Type B pancreatic cell (in vitro differentiated cells): Measurements from ENCODE around the gene USE1. TPM values are rescaled to one million over a fixed set of nuclear protein-coding genes. Genes with fewer than 3 reads are reported as not detected.

Experiments
- DNase-seq: peaks from one replicate; pipeline ENCODE4 v3.0.0; 2021; ENCODE audit warnings: mixed read lengths; ENCODE audit not compliant: unreplicated experiment; ENCODE audit errors: extremely low spot score
- H3K27ac Mint-ChIP-seq: 2 replicates; pipeline ENCODE4 v1.8.0; 2021; ENCODE audit warnings: mild to moderate bottlenecking, mixed read lengths
- H3K27me3 Mint-ChIP-seq: 2 replicates; pipeline ENCODE4 v1.8.0; 2021; ENCODE audit warnings: mixed read lengths
- H3K36me3 Mint-ChIP-seq: 2 replicates; pipeline ENCODE4 v1.8.0; 2021; ENCODE audit warnings: mixed read lengths
- H3K4me1 Mint-ChIP-seq: one replicate; pipeline ENCODE4 v1.8.0; 2021; ENCODE audit warnings: mixed read lengths; ENCODE audit not compliant: unreplicated experiment
- H3K4me3 Mint-ChIP-seq: 2 replicates; pipeline ENCODE4 v1.8.0; 2021; ENCODE audit warnings: mild to moderate bottlenecking, mixed read lengths
- H3K9me3 Mint-ChIP-seq: 2 replicates; pipeline ENCODE4 v1.8.0; 2021; ENCODE audit warnings: mixed read lengths
- total RNA-seq: library from RNA; stranded (reverse); gene quantifications from 2 replicates; pipeline ENCODE4 v1.2.1, GENCODE V29; 2021; ENCODE audit warnings: low replicate concordance
- TF ChIP-seq, protein P1 (sequence below): fragments of 200-600 bp; sonication (generic); conservative IDR thresholded peaks from 2 replicates; pipeline ENCODE4 v1.5.0; 2021; ENCODE audit warnings: antibody characterized with exemption, mild to moderate bottlenecking

The USE1 gene
- total RNA-seq, 1 donor from 2014 or later = 22.3 TPM

GRCh38 chr19:17254636-17255035, 39.5 kb downstream of the USE1 start:
- Mint-ChIP-seq H3K9me3 (no peaks in the 10 kb centered on the region), H3K36me3 (no peaks in the 10 kb centered on the region), H3K4me3 (no peak overlapping the region), H3K4me1 (no peaks in the 10 kb centered on the region), H3K27ac (no peak overlapping the region), H3K27me3 (no peaks in the 10 kb centered on the region)
- TF ChIP-seq, protein P1, sequence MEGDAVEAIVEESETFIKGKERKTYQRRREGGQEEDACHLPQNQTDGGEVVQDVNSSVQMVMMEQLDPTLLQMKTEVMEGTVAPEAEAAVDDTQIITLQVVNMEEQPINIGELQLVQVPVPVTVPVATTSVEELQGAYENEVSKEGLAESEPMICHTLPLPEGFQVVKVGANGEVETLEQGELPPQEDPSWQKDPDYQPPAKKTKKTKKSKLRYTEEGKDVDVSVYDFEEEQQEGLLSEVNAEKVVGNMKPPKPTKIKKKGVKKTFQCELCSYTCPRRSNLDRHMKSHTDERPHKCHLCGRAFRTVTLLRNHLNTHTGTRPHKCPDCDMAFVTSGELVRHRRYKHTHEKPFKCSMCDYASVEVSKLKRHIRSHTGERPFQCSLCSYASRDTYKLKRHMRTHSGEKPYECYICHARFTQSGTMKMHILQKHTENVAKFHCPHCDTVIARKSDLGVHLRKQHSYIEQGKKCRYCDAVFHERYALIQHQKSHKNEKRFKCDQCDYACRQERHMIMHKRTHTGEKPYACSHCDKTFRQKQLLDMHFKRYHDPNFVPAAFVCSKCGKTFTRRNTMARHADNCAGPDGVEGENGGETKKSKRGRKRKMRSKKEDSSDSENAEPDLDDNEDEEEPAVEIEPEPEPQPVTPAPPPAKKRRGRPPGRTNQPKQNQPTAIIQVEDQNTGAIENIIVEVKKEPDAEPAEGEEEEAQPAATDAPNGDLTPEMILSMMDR = no peak
- DNase-seq = no peak

DNA sequence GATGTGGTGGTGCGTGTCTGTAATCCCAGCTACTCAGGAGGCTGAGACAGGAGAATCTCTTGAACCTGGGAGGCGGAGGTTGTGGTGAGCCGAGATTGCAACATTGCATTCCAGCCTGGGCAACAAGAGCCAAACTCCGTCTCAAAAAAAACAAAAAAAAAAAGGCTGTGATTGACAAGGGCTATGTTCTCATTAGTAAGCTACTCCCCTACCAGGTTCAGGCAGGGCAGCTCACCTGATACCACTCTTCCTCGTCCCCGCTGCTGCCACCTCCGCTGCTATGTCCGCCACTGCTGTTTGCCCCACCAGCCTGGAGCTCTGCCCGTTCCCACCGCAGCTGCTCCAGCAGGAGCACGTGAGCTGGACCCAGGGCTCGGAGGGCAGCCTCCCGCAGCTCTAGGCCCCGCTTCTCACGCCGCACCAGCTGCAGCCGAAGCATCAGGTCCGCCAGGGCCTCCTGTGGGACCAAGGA, 40.0 kb downstream of the USE1 start:
- Mint-ChIP-seq H3K4me1 (no peaks in the 10 kb centered on the region), H3K27me3 (no peaks in the 10 kb centered on the region), H3K36me3 (no peaks in the 10 kb centered on the region), H3K27ac (no peak overlapping the region), H3K4me3 (no peak overlapping the region), H3K9me3 (no peaks in the 10 kb centered on the region)
- DNase-seq = no peak
- TF ChIP-seq, protein P1 = no peak

GRCh38 chr19:17256130-17256529, 41.0 kb downstream of the USE1 start:
- H3K4me1 Mint-ChIP-seq = peaks cover 6% of the 10 kb centered on the region

GRCh38 chr19:17259118-17259780, 44.1 kb downstream of the USE1 start:
- TF ChIP-seq, protein P1 = no peak
- Mint-ChIP-seq H3K27me3 (peaks cover 4% of the 10 kb centered on the region), H3K9me3 (no peaks in the 10 kb centered on the region), H3K4me1 (peaks cover 6% of the 10 kb centered on the region), H3K27ac (no peak overlapping the region), H3K36me3 (no peaks in the 10 kb centered on the region), H3K4me3 (no peak overlapping the region)
- DNase-seq = no peak

More at GRCh38 chr19:17256130-17256529, 41.0 kb downstream of the USE1 start:
- no peaks in the 10 kb centered on the region for H3K9me3 Mint-ChIP-seq
- no peaks in the 10 kb centered on the region for H3K36me3 Mint-ChIP-seq
- peaks cover 4% of the 10 kb centered on the region for H3K27me3 Mint-ChIP-seq
- TF ChIP-seq, protein P1 = no peak
- no peak overlapping the region for H3K27ac Mint-ChIP-seq
- no peak overlapping the region for H3K4me3 Mint-ChIP-seq
- no peak for DNase-seq

DNA sequence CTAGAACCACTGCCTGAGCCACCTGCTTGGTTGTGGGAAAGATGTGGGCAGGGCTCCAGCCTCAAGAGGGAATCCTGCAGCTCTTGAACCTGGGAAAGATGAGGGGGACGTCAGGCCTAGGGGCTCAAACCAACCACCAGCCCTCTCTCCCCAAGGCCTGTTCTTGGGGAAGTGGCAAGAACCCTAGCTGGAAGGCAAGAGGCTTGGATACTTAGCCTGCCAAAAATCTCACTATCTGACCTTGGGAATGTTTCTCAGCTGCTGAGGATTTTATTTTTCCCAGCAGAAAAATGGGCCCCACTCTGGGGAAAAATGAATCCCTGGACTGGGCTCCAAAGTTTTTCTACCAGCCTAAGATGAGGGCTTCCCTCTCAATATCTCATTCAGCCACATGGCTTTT, 44.8 kb downstream of the USE1 start:
- Mint-ChIP-seq H3K27me3 (peaks cover 4% of the 10 kb centered on the region), H3K9me3 (no peaks in the 10 kb centered on the region), H3K27ac (no peak overlapping the region), H3K36me3 (no peaks in the 10 kb centered on the region), H3K4me1 (peaks cover 10% of the 10 kb centered on the region), H3K4me3 (no peak overlapping the region)
- DNase-seq = no peak
- TF ChIP-seq, protein P1 = no peak
